ENCODE results near the gene WDFY2.

WDFY2 gene

DNA sequence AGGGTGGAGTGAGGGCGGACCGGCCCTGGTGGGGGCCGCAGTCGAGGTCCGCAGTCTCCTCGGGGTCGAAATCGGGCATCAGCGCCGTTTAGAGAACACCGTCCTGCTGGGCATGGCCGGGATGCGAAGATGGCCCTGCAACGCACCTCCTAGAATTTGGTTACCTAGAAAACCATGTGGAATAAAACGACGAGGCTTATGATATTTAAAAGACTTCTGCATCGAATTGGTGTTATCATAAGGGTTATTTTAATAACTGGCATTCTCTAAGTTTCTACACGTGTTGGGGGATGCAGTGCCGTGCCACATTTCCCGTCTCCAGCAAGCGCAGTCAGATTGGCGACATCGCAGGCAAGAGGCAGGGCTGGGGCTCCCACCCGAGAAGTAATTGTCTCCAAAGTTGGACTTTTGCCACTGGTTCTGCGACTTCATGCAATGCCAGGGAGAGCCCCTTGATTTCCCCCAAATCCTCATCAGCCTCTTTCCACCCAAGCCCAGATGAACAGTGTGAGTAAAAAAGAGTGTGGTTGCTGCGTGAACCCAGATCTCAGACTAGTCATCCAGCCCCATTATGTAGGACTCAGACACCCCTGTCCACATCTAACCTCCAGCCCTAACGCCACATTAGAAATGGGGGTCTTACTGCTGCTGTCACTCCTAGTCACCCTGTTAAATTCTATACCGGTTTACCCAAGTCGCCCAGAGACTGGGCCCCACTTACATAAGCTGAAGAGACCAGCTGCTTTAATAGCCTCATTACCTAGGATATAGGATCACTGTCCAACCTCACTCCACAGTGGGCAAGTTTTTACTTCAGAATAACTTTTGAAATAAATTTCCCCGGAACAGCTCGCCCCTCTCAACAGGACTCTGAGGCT is 220.3 kb downstream of the WDFY2 start:
- TF ChIP-seq, protein P1, sequence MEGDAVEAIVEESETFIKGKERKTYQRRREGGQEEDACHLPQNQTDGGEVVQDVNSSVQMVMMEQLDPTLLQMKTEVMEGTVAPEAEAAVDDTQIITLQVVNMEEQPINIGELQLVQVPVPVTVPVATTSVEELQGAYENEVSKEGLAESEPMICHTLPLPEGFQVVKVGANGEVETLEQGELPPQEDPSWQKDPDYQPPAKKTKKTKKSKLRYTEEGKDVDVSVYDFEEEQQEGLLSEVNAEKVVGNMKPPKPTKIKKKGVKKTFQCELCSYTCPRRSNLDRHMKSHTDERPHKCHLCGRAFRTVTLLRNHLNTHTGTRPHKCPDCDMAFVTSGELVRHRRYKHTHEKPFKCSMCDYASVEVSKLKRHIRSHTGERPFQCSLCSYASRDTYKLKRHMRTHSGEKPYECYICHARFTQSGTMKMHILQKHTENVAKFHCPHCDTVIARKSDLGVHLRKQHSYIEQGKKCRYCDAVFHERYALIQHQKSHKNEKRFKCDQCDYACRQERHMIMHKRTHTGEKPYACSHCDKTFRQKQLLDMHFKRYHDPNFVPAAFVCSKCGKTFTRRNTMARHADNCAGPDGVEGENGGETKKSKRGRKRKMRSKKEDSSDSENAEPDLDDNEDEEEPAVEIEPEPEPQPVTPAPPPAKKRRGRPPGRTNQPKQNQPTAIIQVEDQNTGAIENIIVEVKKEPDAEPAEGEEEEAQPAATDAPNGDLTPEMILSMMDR (IDR thresholded peaks at IDR 0.05; ENCODE audit: low read depth, low read length) = no peak
- H3K4me3 ChIP-seq (ENCODE audit: low read depth, low read length) = peak overlapping the region; percentile 66

DNA sequence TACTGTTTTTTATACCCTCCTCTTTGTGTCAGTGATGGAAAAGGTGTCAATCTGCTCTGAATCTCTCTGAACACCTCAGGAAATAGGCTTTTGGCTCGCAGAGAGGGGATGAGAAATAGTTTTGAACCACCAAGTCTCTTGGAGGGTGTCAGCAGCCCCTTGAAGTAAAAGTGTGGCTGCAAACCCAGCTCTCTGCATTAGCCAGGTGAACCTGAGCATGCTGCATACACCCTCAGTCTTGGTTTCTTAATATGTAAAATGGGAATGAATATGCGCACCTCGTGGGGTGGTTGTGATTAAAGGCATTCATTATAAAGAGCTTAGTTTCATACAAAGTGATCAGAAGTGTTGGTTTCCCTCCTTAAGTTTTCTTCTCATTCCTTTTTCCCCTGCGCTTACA is 221.1 kb downstream of the WDFY2 start:
- TF ChIP-seq, protein P1 (IDR thresholded peaks at IDR 0.05; ENCODE audit: low read depth, low read length) = no peak
- no peak overlapping the region for H3K4me3 ChIP-seq (ENCODE audit: low read depth, low read length)

DNA sequence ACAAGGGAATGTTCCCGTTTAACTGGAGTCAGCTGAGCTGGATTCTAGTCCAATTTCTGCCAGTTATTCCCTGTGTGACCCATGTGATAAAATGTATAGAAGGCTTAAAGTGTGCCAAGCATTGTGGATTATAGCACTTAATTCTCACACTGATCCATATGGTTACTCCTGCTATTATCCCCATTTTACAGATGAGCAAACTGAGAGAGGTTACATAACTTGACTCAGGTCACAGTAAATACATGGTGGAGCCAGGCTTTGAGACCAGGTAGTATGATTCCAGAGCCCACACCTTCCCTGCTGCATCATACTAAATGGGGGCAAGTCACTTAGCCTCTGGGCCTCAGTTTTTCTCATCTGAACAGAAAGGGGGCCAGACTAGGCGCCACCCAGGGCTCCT is 221.7 kb downstream of the WDFY2 start:
- TF ChIP-seq, protein P1 (IDR thresholded peaks at IDR 0.05; ENCODE audit: low read depth, low read length) = no peak
- H3K4me3 ChIP-seq (ENCODE audit: low read depth, low read length) = no peak overlapping the region

DNA sequence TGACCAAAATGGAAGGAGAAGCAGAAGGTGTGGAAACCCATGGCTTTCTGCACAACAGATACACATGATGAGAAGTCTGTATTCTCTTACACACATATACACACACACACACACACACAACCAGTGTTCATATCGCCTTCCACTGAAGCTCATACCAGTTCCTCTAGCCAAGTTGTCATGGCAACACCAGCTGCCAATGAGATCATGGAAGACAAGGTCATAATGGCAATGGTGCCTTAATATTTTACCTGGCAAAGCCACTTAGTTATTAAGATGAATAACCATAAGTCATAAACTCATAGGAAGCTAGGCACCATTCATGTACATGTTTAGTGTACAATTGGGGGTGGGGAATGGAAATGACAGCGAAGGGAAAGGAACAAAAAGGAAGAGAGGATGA is 222.3 kb downstream of the WDFY2 start:
- TF ChIP-seq, protein P1 (IDR thresholded peaks at IDR 0.05; ENCODE audit: low read depth, low read length) = no peak
- H3K4me3 ChIP-seq (ENCODE audit: low read depth, low read length) = no peak overlapping the region

DNA sequence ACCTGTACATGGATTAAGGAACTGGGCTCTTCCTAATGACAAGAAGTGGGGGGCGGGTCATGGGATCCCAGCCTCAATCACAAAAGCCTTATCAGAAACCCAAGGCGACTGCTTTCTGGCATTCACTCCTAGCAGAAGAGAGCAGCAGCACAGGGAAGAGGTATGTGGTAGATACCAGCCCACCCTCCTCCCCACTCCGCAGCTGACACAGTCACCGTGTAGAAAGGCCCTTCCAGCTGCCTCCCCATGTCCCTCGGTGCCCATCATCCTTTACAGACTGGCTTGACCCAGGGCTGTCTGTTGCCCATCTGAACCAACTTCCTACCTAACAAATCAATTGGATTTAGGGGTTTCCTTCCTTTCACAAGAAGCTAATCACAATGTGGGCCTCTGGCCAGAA is 222.8 kb downstream of the WDFY2 start:
- TF ChIP-seq, protein P1 (IDR thresholded peaks at IDR 0.05; ENCODE audit: low read depth, low read length) = no peak

DNA sequence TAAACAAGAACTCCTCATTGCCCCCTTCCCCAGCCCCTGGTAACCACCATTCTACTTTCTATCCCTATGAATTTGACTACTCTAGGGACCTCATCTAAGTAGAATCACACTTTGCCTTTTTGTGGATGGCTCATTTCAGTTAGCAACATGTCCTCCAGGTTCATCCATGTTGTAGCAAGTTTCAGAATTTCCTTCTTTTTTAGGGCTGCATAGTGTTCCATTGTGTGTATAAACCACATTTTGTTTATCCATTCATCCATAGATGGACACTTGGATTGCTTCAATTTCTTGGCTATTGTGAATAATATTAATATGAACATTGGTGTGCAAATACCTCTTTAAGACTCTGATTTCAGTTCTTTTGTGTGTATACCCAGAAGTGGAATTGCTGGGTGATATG is 224.5 kb downstream of the WDFY2 start:
- H3K4me3 ChIP-seq (ENCODE audit: low read depth, low read length) = no peak overlapping the region
- TF ChIP-seq, protein P1 (IDR thresholded peaks at IDR 0.05; ENCODE audit: low read depth, low read length) = no peak

More for the DNA sequence above, 222.8 kb downstream of the WDFY2 start:
- no peak overlapping the region for H3K4me3 ChIP-seq (ENCODE audit: low read depth, low read length)

DNA sequence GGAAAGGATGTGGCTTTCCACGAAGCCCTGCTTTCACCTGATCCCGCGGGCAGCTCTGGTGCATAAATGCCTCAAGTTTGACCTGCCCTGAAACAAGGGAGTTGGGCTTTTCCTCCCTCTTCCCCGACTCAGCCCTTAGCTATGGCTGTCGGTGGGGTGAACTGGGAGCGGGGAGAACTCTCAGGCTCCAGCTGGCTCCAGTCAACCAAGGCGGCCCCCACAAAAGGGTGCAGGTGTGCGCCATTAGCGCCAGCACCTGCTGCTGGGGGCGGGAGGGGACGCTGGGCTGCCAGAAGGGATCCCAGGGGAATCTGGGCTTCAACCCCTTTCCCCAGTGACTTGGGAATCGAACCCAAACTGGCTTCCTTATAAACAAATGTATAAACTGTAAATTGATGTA is 226.8 kb downstream of the WDFY2 start:
- no peak overlapping the region for H3K4me3 ChIP-seq (ENCODE audit: low read depth, low read length)
- TF ChIP-seq, protein P1 (IDR thresholded peaks at IDR 0.05; ENCODE audit: low read depth, low read length) = no peak
